ENCODE measurements around the gene SNX11. TPM values are rescaled to one million over a fixed set of nuclear protein-coding genes. Genes with fewer than 3 reads are reported as not detected.

Gene SNX11
- total and polyA plus RNA-seq, 2 donors (not counting 1 experiment from before 2014, with no cell fraction given): 12.6 to 17.7 TPM

- Histone ChIP-seq H2AFZ (ENCODE audit: low read length) (no peak overlapping the region), H3K27me3 (ENCODE audit: control insufficient read depth, insufficient read depth, low read length) (peaks cover 54% of the 10 kb centered on the region), H3K79me2 (ENCODE audit: control insufficient read depth, insufficient read depth, low read length) (no peaks in the 10 kb centered on the region), H3K27ac (ENCODE audit: insufficient read depth, low read length) (no peak overlapping the region), H3K36me3 (ENCODE audit: control insufficient read depth, insufficient read depth, low read length) (no peaks in the 10 kb centered on the region), H3K9me3 (ENCODE audit: control insufficient read depth, insufficient read depth, low read depth, low read length) (no peaks in the 10 kb centered on the region), H4K20me1 (ENCODE audit: control insufficient read depth, extremely low read depth, insufficient read depth, low read length) (no peaks in the 10 kb centered on the region), H3K4me1 (ENCODE audit: control insufficient read depth, extremely low read depth, insufficient read depth, low read length) (no peaks in the 10 kb centered on the region), H3K4me3 (replicated peaks in 1 of 4; ENCODE audit: control extremely low read depth in 1 of 4, insufficient read depth in 1 of 4, low read depth in 3 of 4, low read length in 4 of 4) (no peak overlapping the region), H3K4me2 (ENCODE audit: extremely low read depth, insufficient read depth, low read length) (no peak overlapping the region), H3K9ac (ENCODE audit: insufficient read depth, low read length) (no peak overlapping the region)
- TF ChIP-seq CTCF (conservative IDR thresholded peaks at IDR 0.05 in 1 of 2, IDR thresholded peaks at IDR 0.05 in 1 of 2; ENCODE audit: low read depth in 1 of 2, low read length in 2 of 2): no peak
- peak in 1 of 2 donors; percentile 35 for DNase-seq (ENCODE audit: low read depth in 2 of 2)
Observed at GRCh38 chr17:48148854-48149786, 41.6 kb downstream of the SNX11 start.

GRCh38 chr17:48149787-48150463 lies 42.4 kb downstream of the SNX11 start:
- no peaks in the 10 kb centered on the region for H3K9me3 ChIP-seq (ENCODE audit: control insufficient read depth, insufficient read depth, low read depth, low read length)
- no peak overlapping the region for H3K4me2 ChIP-seq (ENCODE audit: extremely low read depth, insufficient read depth, low read length)
- no peaks in the 10 kb centered on the region for H3K36me3 ChIP-seq (ENCODE audit: control insufficient read depth, insufficient read depth, low read length)
- no peaks in the 10 kb centered on the region for H4K20me1 ChIP-seq (ENCODE audit: control insufficient read depth, extremely low read depth, insufficient read depth, low read length)
- H3K4me3 ChIP-seq (replicated peaks in 1 of 4; ENCODE audit: control extremely low read depth in 1 of 4, insufficient read depth in 1 of 4, low read depth in 3 of 4, low read length in 4 of 4): no peak overlapping the region
- no peak overlapping the region for H3K27ac ChIP-seq (ENCODE audit: insufficient read depth, low read length)
- H3K27me3 ChIP-seq (ENCODE audit: control insufficient read depth, insufficient read depth, low read length): peaks cover 57% of the 10 kb centered on the region
- H3K4me1 ChIP-seq (ENCODE audit: control insufficient read depth, extremely low read depth, insufficient read depth, low read length): no peaks in the 10 kb centered on the region
- TF ChIP-seq EZH2 (IDR thresholded peaks at IDR 0.05; ENCODE audit: low read length, missing control alignments) (no peak), CTCF (conservative IDR thresholded peaks at IDR 0.05 in 1 of 2, IDR thresholded peaks at IDR 0.05 in 1 of 2; ENCODE audit: low read depth in 1 of 2, low read length in 2 of 2) (no peak)
- DNase-seq (ENCODE audit: low read depth in 2 of 2): no peak
- no peaks in the 10 kb centered on the region for H3K79me2 ChIP-seq (ENCODE audit: control insufficient read depth, insufficient read depth, low read length)
- H3K9ac ChIP-seq (ENCODE audit: insufficient read depth, low read length): no peak overlapping the region
- H2AFZ ChIP-seq (ENCODE audit: low read length): no peak overlapping the region

- H3K27me3 ChIP-seq (ENCODE audit: control insufficient read depth, insufficient read depth, low read length): peaks cover 53% of the 10 kb centered on the region
- H3K4me1 ChIP-seq (ENCODE audit: control insufficient read depth, extremely low read depth, insufficient read depth, low read length): no peaks in the 10 kb centered on the region
- no peak overlapping the region for H3K4me2 ChIP-seq (ENCODE audit: extremely low read depth, insufficient read depth, low read length)
- H2AFZ ChIP-seq (ENCODE audit: low read length): no peak overlapping the region
- H3K79me2 ChIP-seq (ENCODE audit: control insufficient read depth, insufficient read depth, low read length): no peaks in the 10 kb centered on the region
- H3K4me3 ChIP-seq (replicated peaks in 1 of 4; ENCODE audit: control extremely low read depth in 1 of 4, insufficient read depth in 1 of 4, low read depth in 3 of 4, low read length in 4 of 4): no peak overlapping the region
- no peaks in the 10 kb centered on the region for H3K36me3 ChIP-seq (ENCODE audit: control insufficient read depth, insufficient read depth, low read length)
- H4K20me1 ChIP-seq (ENCODE audit: control insufficient read depth, extremely low read depth, insufficient read depth, low read length): no peaks in the 10 kb centered on the region
- no peak overlapping the region for H3K9ac ChIP-seq (ENCODE audit: insufficient read depth, low read length)
- no peak overlapping the region for H3K27ac ChIP-seq (ENCODE audit: insufficient read depth, low read length)
- no peak for DNase-seq (ENCODE audit: low read depth in 2 of 2)
- TF ChIP-seq CTCF (conservative IDR thresholded peaks at IDR 0.05 in 1 of 2, IDR thresholded peaks at IDR 0.05 in 1 of 2; ENCODE audit: low read depth in 1 of 2, low read length in 2 of 2): no peak
- peak; percentile 35 for TF ChIP-seq EZH2 (IDR thresholded peaks at IDR 0.05; ENCODE audit: low read length, missing control alignments)
- H3K9me3 ChIP-seq (ENCODE audit: control insufficient read depth, insufficient read depth, low read depth, low read length): no peaks in the 10 kb centered on the region
Observed at GRCh38 chr17:48150597-48151001, 43.0 kb downstream of the SNX11 start.
